Sigmoid colon (tissue), 7 donors: ENCODE results near the gene SERINC3. TPM values are rescaled to one million over a fixed set of nuclear protein-coding genes. Genes with fewer than 3 reads are reported as not detected.

Experiments used
- DNase-seq: peaks from one replicate; pipeline ENCODE4 v3.0.0-alpha.2; 2019
- H3K27ac ChIP-seq, 4 donors: fragments of 200-600 bp; sonication (generic); one replicate each; pipeline ENCODE4 v1.5.1; 2016 to 2019; ENCODE audit warnings: mild to moderate bottlenecking in 1 of 4
- H3K27me3 ChIP-seq, 3 donors: fragments of 200-600 bp; sonication (generic); one replicate each; pipeline ENCODE4 v1.5.1; 2019; ENCODE audit warnings: mild to moderate bottlenecking in 1 of 3
- H3K36me3 ChIP-seq, 4 donors: fragments of 200-600 bp; sonication (generic); one replicate each; pipeline ENCODE4 v1.5.1; 2016 to 2019
- H3K4me1 ChIP-seq, 4 donors: fragments of 200-600 bp; sonication (generic); one replicate each; pipeline ENCODE4 v1.5.1; 2017 to 2019
- H3K4me3 ChIP-seq, 4 donors: fragments of 200-600 bp; sonication (generic); one replicate each; pipeline ENCODE4 v1.5.1; 2017 to 2019; ENCODE audit warnings: mild to moderate bottlenecking in 2 of 4, moderate library complexity in 1 of 4
- H3K9me3 ChIP-seq, 4 donors: fragments of 200-600 bp in 3 of 4; sonication (generic) in 3 of 4; one replicate each; pipeline versions ENCODE4 v1.5.1 to v1.6.1; 2013 to 2019
- EP300 ChIP-seq, 4 donors: sonication (generic); formaldehyde crosslinking; IDR thresholded peaks; one replicate each; pipeline ENCODE4 v1.6.1; 2017; ENCODE audit warnings: antibody characterized with exemption in 4 of 4
- POLR2A ChIP-seq, 2 donors: fragments of 450-650 bp; IDR thresholded peaks; one replicate each; pipeline ENCODE4 v1.6.1; 2016; ENCODE audit warnings: antibody characterized with exemption in 2 of 2, mild to moderate bottlenecking in 2 of 2, moderate library complexity in 2 of 2
- POLR2AphosphoS5 ChIP-seq, 4 donors: sonication (generic); formaldehyde crosslinking; IDR thresholded peaks; one replicate each; pipeline ENCODE4 v1.6.1; 2017; ENCODE audit warnings: antibody characterized with exemption in 4 of 4
- WGBS, 2 donors: extraction: QIAGEN DNeasy Blood & Tissue Kit; methylation state at CpG; one replicate each; pipeline ENCODE4 v1.1.7; 2013; 5-methylcytosine and 5-hydroxymethylcytosine counted together
- intact Hi-C: fragments of 100-400 bp; cut with DNase I; formaldehyde crosslinking; loops from one replicate; pipeline ENCODE4 v1.15.1; 2023
- polyA plus RNA-seq, 3 donors: library from polyadenylated mRNA; stranded (reverse); fragments of 200-250 nt; gene quantifications; one replicate each; pipeline ENCODE4 v1.2.3, GENCODE V29; 2013
- total RNA-seq, 4 donors: library from RNA; depleted of rRNA; stranded (reverse); fragments of >200 nt; gene quantifications; one replicate each; pipeline ENCODE4 v1.1.0, GENCODE V29; 2016
- TF ChIP-seq, protein P1 (sequence below), 4 experiments: fragments of 450-650 bp in 3 of 4; fragments of 200-600 bp in 1 of 4; IDR thresholded peaks; one replicate each; pipeline ENCODE4 v1.5.1; 2016 to 2019; ENCODE audit warnings: antibody characterized with exemption in 4 of 4, mild to moderate bottlenecking in 3 of 4, moderate library complexity in 2 of 4
- donor health status: healthy with polysubstance abuse.
- donor health status: Bipolar disorder and iron deficiency.
- donor health status: healthy.

SERINC3 gene
- total and polyA plus RNA-seq, 7 donors, result 11.1 to 112 (median 75.9) TPM

- Histone ChIP-seq H3K27me3 (peaks cover 0 to 3% (median 0%) of the 10 kb centered on the region in 3 donors), H3K27ac (no peak overlapping the region), H3K9me3 (no peaks in the 10 kb centered on the region), H3K36me3 (no peaks in the 10 kb centered on the region), H3K4me3 (no peak overlapping the region), H3K4me1 (no peaks in the 10 kb centered on the region)
- intact Hi-C loops, result no loop called here
- WGBS, 2 donors, result 87 to 93% methylated on average over 7 of the region's 7 CpGs
- no peak for DNase-seq
- TF ChIP-seq POLR2A (IDR thresholded peaks at IDR 0.05), result no peak
- TF ChIP-seq, protein P1, sequence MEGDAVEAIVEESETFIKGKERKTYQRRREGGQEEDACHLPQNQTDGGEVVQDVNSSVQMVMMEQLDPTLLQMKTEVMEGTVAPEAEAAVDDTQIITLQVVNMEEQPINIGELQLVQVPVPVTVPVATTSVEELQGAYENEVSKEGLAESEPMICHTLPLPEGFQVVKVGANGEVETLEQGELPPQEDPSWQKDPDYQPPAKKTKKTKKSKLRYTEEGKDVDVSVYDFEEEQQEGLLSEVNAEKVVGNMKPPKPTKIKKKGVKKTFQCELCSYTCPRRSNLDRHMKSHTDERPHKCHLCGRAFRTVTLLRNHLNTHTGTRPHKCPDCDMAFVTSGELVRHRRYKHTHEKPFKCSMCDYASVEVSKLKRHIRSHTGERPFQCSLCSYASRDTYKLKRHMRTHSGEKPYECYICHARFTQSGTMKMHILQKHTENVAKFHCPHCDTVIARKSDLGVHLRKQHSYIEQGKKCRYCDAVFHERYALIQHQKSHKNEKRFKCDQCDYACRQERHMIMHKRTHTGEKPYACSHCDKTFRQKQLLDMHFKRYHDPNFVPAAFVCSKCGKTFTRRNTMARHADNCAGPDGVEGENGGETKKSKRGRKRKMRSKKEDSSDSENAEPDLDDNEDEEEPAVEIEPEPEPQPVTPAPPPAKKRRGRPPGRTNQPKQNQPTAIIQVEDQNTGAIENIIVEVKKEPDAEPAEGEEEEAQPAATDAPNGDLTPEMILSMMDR (IDR thresholded peaks at IDR 0.05), result no peak
- no peak for TF ChIP-seq POLR2AphosphoS5 (IDR thresholded peaks at IDR 0.05)
- no peak for TF ChIP-seq EP300 (IDR thresholded peaks at IDR 0.05)
Measured at GRCh38 chr20:44454306-44454963, 67.4 kb downstream of the SERINC3 start.

DNA sequence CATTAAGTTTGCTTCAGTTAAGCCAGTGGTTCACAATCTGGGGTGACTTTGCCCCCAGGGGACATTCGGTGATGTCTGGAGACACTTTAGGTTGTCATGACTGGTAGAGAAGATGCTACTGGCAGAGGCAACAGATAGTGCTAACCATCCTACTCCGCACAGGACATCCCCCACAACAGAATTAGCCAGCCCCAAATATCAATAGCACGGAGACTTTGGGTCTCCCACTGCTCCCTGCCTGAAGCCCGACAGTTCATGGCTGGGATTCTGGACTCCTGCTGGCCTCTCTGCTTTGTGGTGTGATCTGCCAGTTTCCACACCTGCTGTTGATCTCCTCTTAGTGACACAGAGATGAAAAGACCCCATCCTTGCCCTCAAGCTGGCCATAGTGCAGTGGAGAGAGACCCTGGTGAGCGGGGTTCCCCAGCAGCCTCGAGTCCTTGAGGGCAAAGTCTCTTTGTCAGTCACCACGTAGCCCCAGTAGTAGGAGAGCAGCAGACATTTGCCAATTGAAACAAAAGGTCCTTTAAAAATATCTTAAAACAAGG lies 70.9 kb downstream of the SERINC3 start:
- Histone ChIP-seq H3K4me3 (no peak overlapping the region), H3K27ac (no peak overlapping the region), H3K27me3 (peaks cover 0 to 3% (median 0%) of the 10 kb centered on the region in 3 donors), H3K36me3 (no peaks in the 10 kb centered on the region), H3K9me3 (no peaks in the 10 kb centered on the region), H3K4me1 (no peaks in the 10 kb centered on the region)
- no peak for DNase-seq
- 73 to 85% methylated on average over 7 of the region's 7 CpGs for WGBS, 2 donors
- TF ChIP-seq POLR2A (IDR thresholded peaks at IDR 0.05) (no peak), EP300 (IDR thresholded peaks at IDR 0.05) (no peak), POLR2AphosphoS5 (IDR thresholded peaks at IDR 0.05) (no peak)
- TF ChIP-seq, protein P1 (IDR thresholded peaks at IDR 0.05), result no peak
- intact Hi-C loops, result no loop called here

- H3K4me3 ChIP-seq, result no peak overlapping the region
- no peaks in the 10 kb centered on the region for H3K36me3 ChIP-seq
- H3K9me3 ChIP-seq, result no peaks in the 10 kb centered on the region
- TF ChIP-seq POLR2AphosphoS5 (IDR thresholded peaks at IDR 0.05) (no peak), EP300 (IDR thresholded peaks at IDR 0.05) (no peak), POLR2A (IDR thresholded peaks at IDR 0.05) (no peak)
- TF ChIP-seq, protein P1 (IDR thresholded peaks at IDR 0.05), result no peak
- no peaks in the 10 kb centered on the region for H3K4me1 ChIP-seq
- WGBS, 2 donors, result 29 to 58% methylated on average over 3 of the region's 3 CpGs
- peaks cover 0 to 3% (median 0%) of the 10 kb centered on the region in 3 donors for H3K27me3 ChIP-seq
- no peak for DNase-seq
- H3K27ac ChIP-seq, result no peak overlapping the region
- intact Hi-C loops, result no loop called here
Measured at GRCh38 chr20:44450281-44450889, 71.5 kb downstream of the SERINC3 start.

DNA sequence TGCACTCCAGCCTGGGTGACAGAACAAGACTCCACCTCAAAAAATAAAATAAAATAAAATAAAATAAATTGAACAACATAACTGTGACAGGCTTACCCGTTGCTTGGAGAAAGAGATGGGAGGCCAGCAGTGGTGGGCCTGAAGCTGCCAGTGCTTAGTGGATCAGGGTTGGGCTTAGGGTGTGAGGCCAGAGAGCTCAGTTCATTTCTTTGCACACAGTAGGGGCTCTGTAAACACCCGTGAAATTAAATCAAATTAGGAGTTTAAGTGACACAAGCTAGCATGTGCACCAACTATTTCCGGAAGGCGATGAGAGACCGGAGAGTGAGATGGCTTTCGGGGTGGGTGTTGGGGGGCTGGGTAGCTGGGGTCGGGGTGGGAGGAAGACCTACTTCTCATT lies 72.0 kb downstream of the SERINC3 start:
- 74 to 85% methylated on average over 7 of the region's 7 CpGs for WGBS, 2 donors
- H3K27ac ChIP-seq, result no peak overlapping the region
- no peak overlapping the region for H3K4me3 ChIP-seq
- intact Hi-C loops, result no loop called here
- no peaks in the 10 kb centered on the region for H3K9me3 ChIP-seq
- peaks cover 0 to 5% (median 0%) of the 10 kb centered on the region in 3 donors for H3K27me3 ChIP-seq
- TF ChIP-seq EP300 (IDR thresholded peaks at IDR 0.05) (no peak), POLR2A (IDR thresholded peaks at IDR 0.05) (no peak)
- TF ChIP-seq, protein P1 (IDR thresholded peaks at IDR 0.05), result no peak
- DNase-seq, result no peak
- H3K36me3 ChIP-seq, result no peaks in the 10 kb centered on the region
- no peaks in the 10 kb centered on the region for H3K4me1 ChIP-seq
